Activated CD4-positive, alpha-beta T cell treated with anti-CD3 and anti-CD28 coated beads, Interleukin-2, Interleukin-4, amounts not matched to agents 100 ng/mL and 50 ng/mL, durations not matched to agents 16 hours and 8 hours (primary cell): ENCODE data around the gene PDHA2.
A peak's percentile ranks its signal among the peaks of the same experiment; 100 is the strongest.
"Not testable (repeated sequence)": the region's sequence is repeated elsewhere in the genome, so short reads cannot be mapped to it uniquely, and the experiment has no call there.

Source experiments
- DNase-seq: peaks from one replicate; pipeline ENCODE4 v3.0.0-alpha.2; 2020; ENCODE audit warnings: low spot score

PDHA2 gene

DNA sequence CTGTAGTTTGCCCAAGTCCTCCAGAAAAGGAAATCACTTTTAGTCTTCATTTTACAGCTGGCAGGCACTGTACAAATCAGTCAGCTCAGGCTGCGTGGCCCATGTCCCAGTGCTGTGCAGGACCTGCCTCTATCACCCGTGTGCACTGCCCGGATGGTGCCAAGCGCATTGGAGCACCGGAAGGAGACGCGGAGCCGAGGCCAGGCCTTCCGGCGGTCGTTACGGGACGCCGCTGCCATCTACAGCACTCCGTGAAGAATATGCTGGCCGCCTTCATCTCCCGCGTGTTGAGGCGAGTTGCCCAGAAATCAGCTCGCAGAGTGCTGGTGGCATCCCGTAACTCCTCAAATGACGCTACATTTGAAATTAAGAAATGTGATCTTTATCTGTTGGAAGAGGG, at the start of gene PDHA2:
Gene PDHA2 (plus strand): TSS at position 203 of the 400 bp plus-strand sequence. CDS start 58 bp downstream, at position 261.
- no peak for DNase-seq

GRCh38 chr4:95798003-95798402, 41.9 kb upstream of the PDHA2 start:
- DNase-seq, result no peak

DNA sequence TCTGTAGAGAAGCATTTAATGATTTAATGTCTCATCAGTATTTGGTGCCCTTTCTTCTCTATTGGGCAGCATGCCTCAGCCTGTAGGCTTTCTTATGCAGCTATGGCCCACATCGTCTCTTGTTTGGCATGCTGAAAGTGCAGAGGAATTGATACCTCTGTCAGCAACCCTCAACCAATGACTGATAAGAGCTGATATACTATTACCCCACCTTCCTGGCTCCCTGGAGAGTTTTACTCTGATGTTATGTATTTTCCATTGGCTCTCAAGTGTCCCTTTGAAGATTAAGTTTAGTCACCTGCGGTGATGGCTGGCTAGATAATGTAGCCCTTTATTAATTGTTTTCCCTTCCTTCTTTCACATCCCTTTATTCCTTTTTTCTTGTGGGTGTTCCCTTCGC, 41.2 kb upstream of the PDHA2 start:
- DNase-seq, result no peak

DNA sequence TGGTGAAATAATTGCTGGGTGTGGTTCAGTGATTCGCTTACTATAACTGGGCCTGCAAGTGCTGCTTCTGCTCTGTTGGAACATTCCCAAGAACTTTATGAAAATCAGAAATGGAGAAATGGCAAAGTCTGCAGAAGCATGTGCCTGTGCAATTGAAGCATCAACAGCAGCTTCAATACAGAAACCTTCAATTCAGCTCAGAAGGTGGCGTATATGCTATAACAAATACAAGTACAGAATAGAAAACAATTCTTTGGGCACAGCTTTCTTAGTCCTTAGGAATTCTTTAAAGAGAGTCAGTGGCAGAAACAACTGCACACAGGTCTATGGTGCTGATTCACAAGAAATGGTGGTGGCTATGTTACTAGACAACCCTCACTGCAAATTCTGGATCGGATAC, 18.0 kb upstream of the PDHA2 start:
- DNase-seq, result no peak

GRCh38 chr4:95825546-95825945, 14.3 kb upstream of the PDHA2 start:
- no peak for DNase-seq

DNA sequence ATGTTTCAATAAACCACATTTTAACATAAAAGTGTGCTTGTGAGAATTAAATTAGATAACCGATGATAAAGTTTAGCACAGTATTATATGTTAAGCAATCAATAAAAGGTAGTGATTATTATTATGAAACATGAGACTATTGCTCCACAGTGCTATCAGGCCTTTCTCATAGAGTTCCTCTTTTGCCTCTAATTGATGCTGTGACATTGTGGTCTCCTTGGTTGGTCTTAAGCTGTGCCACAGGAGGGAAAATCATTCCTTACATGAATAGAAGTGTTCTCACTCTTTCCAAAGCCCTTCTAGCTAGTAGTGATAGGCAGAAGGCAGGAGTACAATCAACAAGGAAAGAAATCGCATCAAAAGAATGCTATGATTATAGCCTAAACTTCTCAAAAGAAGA, 9.2 kb upstream of the PDHA2 start:
- no peak for DNase-seq

DNA sequence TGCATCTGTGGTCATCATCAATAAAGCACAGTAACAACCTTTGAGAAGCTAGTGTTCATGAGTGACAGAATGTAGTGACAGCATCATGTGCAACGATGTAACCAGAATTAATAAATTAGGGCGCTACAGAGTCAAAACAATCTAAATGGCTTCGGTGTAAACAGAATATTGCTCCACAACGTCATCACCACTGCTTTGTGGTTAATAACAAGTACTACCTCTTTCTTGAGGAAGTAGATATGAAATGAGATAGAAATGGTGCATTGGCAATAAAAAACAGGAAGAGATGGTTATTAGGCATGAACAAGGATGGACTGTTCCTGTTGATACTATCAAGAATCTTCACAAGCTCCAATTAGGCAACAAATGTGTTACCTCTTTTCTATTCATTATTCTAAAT, 8.7 kb upstream of the PDHA2 start:
- no peak for DNase-seq

DNA sequence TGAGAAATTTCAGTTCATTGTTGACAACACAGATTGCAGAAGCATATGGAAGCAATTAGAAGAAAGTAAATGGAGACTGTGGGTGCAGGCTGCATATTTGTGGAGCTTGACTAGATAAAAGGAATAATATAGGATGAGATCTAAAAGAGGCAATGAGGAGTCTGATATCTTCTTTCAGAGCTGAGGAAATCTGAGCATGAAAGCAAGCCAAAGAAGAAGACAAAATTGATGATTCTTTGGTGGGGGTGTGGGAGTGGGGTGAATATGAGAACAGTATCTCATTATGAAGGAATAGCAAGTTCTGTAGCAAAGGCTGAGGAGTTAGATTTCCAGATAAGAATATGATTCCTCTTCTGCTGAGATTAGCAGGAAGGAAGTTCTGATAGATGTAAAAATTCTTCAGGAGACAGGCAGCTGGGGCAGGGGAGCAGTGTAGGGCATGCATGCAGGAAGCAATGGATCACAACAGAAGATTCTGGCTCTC, 6.1 kb upstream of the PDHA2 start:
- DNase-seq, result no peak

GRCh38 chr4:95835672-95836071, 4.2 kb upstream of the PDHA2 start:
- peak; percentile 0 for DNase-seq

DNA sequence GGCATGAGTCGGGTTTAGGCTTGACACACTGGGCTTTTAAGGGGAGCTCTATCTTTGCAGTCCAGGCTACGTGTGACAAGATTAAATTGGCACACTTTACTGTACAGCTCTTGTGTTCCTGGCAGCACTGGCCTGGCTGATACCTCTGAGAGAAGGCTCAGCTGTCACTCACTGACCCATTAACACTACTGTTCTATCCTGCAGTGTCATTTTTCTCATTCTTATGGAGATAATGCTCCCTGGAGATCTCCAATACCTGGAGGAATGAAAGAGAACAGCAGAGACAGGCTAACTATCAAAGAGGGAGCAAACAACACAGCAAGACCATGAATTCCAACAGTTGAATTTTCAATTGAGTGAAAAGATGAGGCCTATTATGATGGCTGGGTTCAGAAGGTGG, 1.7 kb upstream of the PDHA2 start:
- no peak for DNase-seq

GRCh38 chr4:95847908-95848460, 8.1 kb downstream of the PDHA2 start:
- DNase-seq, result no peak

GRCh38 chr4:95850161-95850560, 10.3 kb downstream of the PDHA2 start:
- no peak for DNase-seq

GRCh38 chr4:95857761-95858160, 17.9 kb downstream of the PDHA2 start:
- no peak for DNase-seq

- peak; percentile 2 for DNase-seq
Observed at GRCh38 chr4:95867919-95868318, 28.0 kb downstream of the PDHA2 start.

GRCh38 chr4:95869414-95869813, 29.5 kb downstream of the PDHA2 start:
- DNase-seq, result not testable (repeated sequence)

DNA sequence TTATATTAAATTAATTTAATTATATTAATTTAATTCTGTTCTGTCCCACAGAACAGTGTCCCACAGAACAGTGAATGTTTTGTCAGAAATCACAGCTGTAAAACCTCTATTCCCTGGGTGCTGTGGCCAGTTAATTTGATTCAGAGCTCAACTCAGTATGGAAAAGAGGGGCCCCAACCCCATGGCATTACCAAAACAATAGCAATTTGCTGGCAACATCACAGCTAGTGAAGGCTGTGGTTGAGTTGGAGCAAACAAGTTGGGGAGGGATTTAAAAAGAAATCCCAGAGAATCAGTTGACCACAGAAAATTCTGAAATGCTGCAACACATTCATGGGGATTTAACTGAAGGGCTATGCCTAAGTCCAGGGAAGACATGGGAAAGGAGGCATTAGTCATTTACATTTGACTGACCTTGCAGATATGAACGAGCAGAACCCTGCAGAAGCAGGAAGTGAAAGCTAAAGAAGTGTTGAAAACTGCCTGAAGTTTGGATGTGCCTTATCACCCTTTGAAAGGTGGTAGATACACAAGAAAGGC, 30.1 kb downstream of the PDHA2 start:
- DNase-seq, result no peak

- DNase-seq, result no peak
Observed at GRCh38 chr4:95877636-95878035, 37.7 kb downstream of the PDHA2 start.

DNA sequence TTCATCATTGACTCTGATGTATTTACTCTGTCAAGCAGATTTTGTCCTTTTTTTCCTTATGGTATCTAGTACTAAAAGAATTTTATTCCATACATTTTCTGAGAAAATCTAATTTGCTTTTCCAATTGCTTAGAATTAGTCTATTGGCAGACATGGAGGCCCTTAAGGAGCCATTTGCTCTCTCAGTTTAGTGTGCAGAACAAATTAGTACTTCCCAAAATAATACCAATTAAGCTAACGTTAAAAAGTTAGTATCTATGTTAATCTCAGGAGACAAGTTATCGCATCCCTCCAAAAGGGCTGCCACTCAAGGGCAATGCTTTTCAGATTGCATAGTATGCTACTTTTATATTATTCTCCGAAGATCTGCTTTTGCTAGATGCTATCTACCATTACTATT, 47.7 kb downstream of the PDHA2 start:
- DNase-seq, result no peak

GRCh38 chr4:95889662-95890061, 49.8 kb downstream of the PDHA2 start:
- DNase-seq, result no peak
